Activated CD4-positive, CD25-positive, alpha-beta regulatory T cell treated with anti-CD3 and anti-CD28 coated beads, Interleukin-2, amount 50 U/mL, for 16 hours (primary cell): ENCODE results near the gene TIMM44.

ENCODE experiments used
- DNase-seq: peaks from one replicate; pipeline ENCODE4 v3.0.0-alpha.2; 2020; ENCODE audit warnings: low read depth, low spot score

TIMM44 gene

GRCh38 chr19:7914598-7915045 lies 28.8 kb downstream of the TIMM44 start, which contains the start of gene TGFBR3L:
Gene TGFBR3L, plus strand, starts transcription at chr19:7914830.
- DNase-seq = no peak

- DNase-seq = no peak
These were observed 29.4 kb downstream of the TIMM44 start for GRCh38 chr19:7914099-7914498.

GRCh38 chr19:7913652-7914051 lies 29.8 kb downstream of the TIMM44 start:
- DNase-seq = no peak

- DNase-seq = no peak
These were observed 30.5 kb downstream of the TIMM44 start for GRCh38 chr19:7912697-7913564.

- no peak for DNase-seq
These were observed 31.2 kb downstream of the TIMM44 start for GRCh38 chr19:7912144-7912696.

- DNase-seq = no peak
These were observed 31.8 kb downstream of the TIMM44 start for GRCh38 chr19:7911508-7912143.

GRCh38 chr19:7910321-7911161 lies 32.9 kb downstream of the TIMM44 start:
- no peak for DNase-seq

GRCh38 chr19:7909471-7910067 lies 33.9 kb downstream of the TIMM44 start:
- DNase-seq = no peak

- no peak for DNase-seq
These were observed 34.6 kb downstream of the TIMM44 start for GRCh38 chr19:7908742-7909461.

- DNase-seq = no peak
These were observed 35.3 kb downstream of the TIMM44 start for GRCh38 chr19:7908078-7908699.

GRCh38 chr19:7907544-7907943 lies 35.9 kb downstream of the TIMM44 start:
- DNase-seq = no peak

- no peak for DNase-seq
These were observed 36.3 kb downstream of the TIMM44 start for GRCh38 chr19:7907122-7907521.

GRCh38 chr19:7905859-7906258 lies 37.6 kb downstream of the TIMM44 start:
- DNase-seq = no peak

- DNase-seq = no peak
These were observed 38.2 kb downstream of the TIMM44 start for GRCh38 chr19:7905268-7905667.

GRCh38 chr19:7904074-7905020 lies 39.1 kb downstream of the TIMM44 start:
- DNase-seq = peak; percentile 50

GRCh38 chr19:7903244-7904073 lies 40.0 kb downstream of the TIMM44 start, which contains the start of gene MAP2K7:
Gene MAP2K7, plus strand, starts transcription at chr19:7903877. Its CDS starts 68 bp downstream, at chr19:7903945.
- DNase-seq = peak; percentile 100

GRCh38 chr19:7902796-7903243 lies 40.6 kb downstream of the TIMM44 start:
- DNase-seq = no peak

GRCh38 chr19:7901337-7901736 lies 42.1 kb downstream of the TIMM44 start:
- no peak for DNase-seq
